Pancreas (tissue), 10 donors: ENCODE measurements around the gene ARHGAP22. TPM values are rescaled to one million over a fixed set of nuclear protein-coding genes. Genes with fewer than 3 reads are reported as not detected.

Experiments
- ATAC-seq, 4 donors: fragments of 200-7000 bp; cut with Tn5 transposase; one replicate each; pipeline versions ENCODE4 v1.8.0 to v1.9.1; 2020; ENCODE audit warnings: mild to moderate bottlenecking in 4 of 4, moderate library complexity in 4 of 4
- DNase-seq, 6 donors: peaks; one replicate each; pipeline ENCODE4 v3.0.0-alpha.2; 2020
- FAIRE-seq: peaks from 2 replicates; lab custom pipeline; 2012; peaks lifted over from hg19 to GRCh38; lab: Jason Lieb, UNC
- H3K27ac ChIP-seq, 4 donors: fragments of 200-600 bp; sonication (generic); 1 replicate in 3 of 4; 2 replicates in 1 of 4; pipeline versions ENCODE4 v1.5.0 to v1.8.0; 2020
- H3K27me3 ChIP-seq, 4 donors: fragments of 200-600 bp; one replicate each; pipeline ENCODE4 v1.8.0; 2021
- H3K36me3 ChIP-seq, 3 donors: fragments of 200-600 bp; sonication (generic) in 1 of 3; one replicate each; pipeline versions ENCODE4 v1.5.0 to v1.8.0; 2020 to 2021
- H3K4me1 ChIP-seq, 3 donors: fragments of 200-600 bp; one replicate each; pipeline ENCODE4 v1.8.0; 2021
- H3K4me3 ChIP-seq, 4 donors: fragments of 200-600 bp; sonication (generic) in 2 of 4; one replicate each; pipeline versions ENCODE4 v1.5.0 to v1.8.0; 2020 to 2021
- H3K9me3 ChIP-seq, 4 donors: fragments of 200-600 bp; one replicate each; pipeline ENCODE4 v1.8.0; 2021
- CTCF ChIP-seq, 4 donors: fragments of 200-600 bp; sonication (generic) in 3 of 4; IDR thresholded peaks; one replicate each; pipeline versions ENCODE4 v1.5.0 to v1.8.0; 2021; ENCODE audit warnings: antibody characterized with exemption in 4 of 4
- WGBS, 2 donors: extraction: QIAGEN DNeasy Blood & Tissue Kit; methylation state at CpG; one replicate each; pipeline ENCODE4 v1.1.7; 2013; 5-methylcytosine and 5-hydroxymethylcytosine counted together
- intact Hi-C, 3 donors: fragments of 100-400 bp; cut with DNase I; formaldehyde crosslinking; loops; one replicate each; pipeline versions ENCODE4 v1.11.1 to v1.14.2; 2022
- polyA plus RNA-seq, 2 donors: library from polyadenylated mRNA; stranded (reverse); fragments of 200-250 nt; gene quantifications; one replicate each; pipeline ENCODE4 v1.2.3, GENCODE V29; 2013
- total RNA-seq, 6 donors: library from RNA; stranded (reverse); fragmentation: NEBNext Ultra II Directional in 4 of 6; extraction: Animal tissue kit (Norgen Biotek cat#: 25700) in 4 of 6; gene quantifications; one replicate each; pipeline versions ENCODE4 v1.2.1 to v1.2.4, GENCODE V29; 2021 to 2023
- donor health status: healthy with polysubstance abuse.
- donor health status: DM: no; HTN: no; CAD: no; lungs with moderate emphysema.
- donor health status: DM: no; HTN: no; CAD: no.
- donor health status: control.
- donor health status: control.
- donor health status: Bipolar disorder and iron deficiency.
- donor health status: DM: yes; HTN: yes; CAD: no.
- donor health status: DM: no; HTN: no; CAD: no.
- donor health status: DM: no; HTN: no; CAD: no.
- donor health status: DM: yes; HTN: yes; CAD: no.

ARHGAP22 gene
- total and polyA plus RNA-seq, 8 donors: 1.1 to 6.0 (median 1.9) TPM

- 71 to 74% methylated on average over 2 of the region's 2 CpGs for WGBS, 2 donors
- intact Hi-C loops: no loop called here
- no peaks in the 10 kb centered on the region for H3K27me3 ChIP-seq
- TF ChIP-seq CTCF (IDR thresholded peaks at IDR 0.05): no peak
- DNase-seq (no peak), ATAC-seq (no peak), FAIRE-seq (no peak)
- no peak overlapping the region for H3K27ac ChIP-seq
- no peaks in the 10 kb centered on the region for H3K9me3 ChIP-seq
- H3K4me3 ChIP-seq: no peak overlapping the region
- H3K36me3 ChIP-seq: no peaks in the 10 kb centered on the region
- H3K4me1 ChIP-seq: no peaks in the 10 kb centered on the region
These were observed 66.3 kb downstream of the ARHGAP22 start for GRCh38 chr10:48538611-48539010.

GRCh38 chr10:48536916-48537890 is 67.7 kb downstream of the ARHGAP22 start:
- ATAC-seq: no peak

GRCh38 chr10:48536156-48536500 is 68.7 kb downstream of the ARHGAP22 start:
- H3K9me3 ChIP-seq: no peaks in the 10 kb centered on the region
- no peak overlapping the region for H3K4me3 ChIP-seq
- DNase-seq (peak in 1 of 6 donors; percentile 7), ATAC-seq (no peak), FAIRE-seq (no peak)
- no peaks in the 10 kb centered on the region for H3K27me3 ChIP-seq
- no peaks in the 10 kb centered on the region for H3K36me3 ChIP-seq
- 92% methylated on average over 3 of the region's 3 CpGs for WGBS, 2 donors
- no peak for TF ChIP-seq CTCF (IDR thresholded peaks at IDR 0.05)
- H3K4me1 ChIP-seq: no peaks in the 10 kb centered on the region
- intact Hi-C loops: no loop called here
- H3K27ac ChIP-seq: no peak overlapping the region

More at GRCh38 chr10:48536916-48537890, 67.7 kb downstream of the ARHGAP22 start:
- TF ChIP-seq CTCF (IDR thresholded peaks at IDR 0.05): no peak
- H3K4me3 ChIP-seq: no peak overlapping the region
- FAIRE-seq (no peak), DNase-seq (peak in 1 of 6 donors; percentile 9)
- no peaks in the 10 kb centered on the region for H3K27me3 ChIP-seq
- H3K27ac ChIP-seq: no peak overlapping the region
- intact Hi-C loops: no loop called here
- no peaks in the 10 kb centered on the region for H3K9me3 ChIP-seq
- no peaks in the 10 kb centered on the region for H3K36me3 ChIP-seq
- H3K4me1 ChIP-seq: no peaks in the 10 kb centered on the region
- 86 to 88% methylated on average over 13 of the region's 13 CpGs for WGBS, 2 donors

- DNase-seq (no peak), FAIRE-seq (no peak), ATAC-seq (no peak)
- WGBS, 2 donors: 86 to 94% methylated on average over 12 of the region's 12 CpGs
- H3K27ac ChIP-seq: no peak overlapping the region
- H3K9me3 ChIP-seq: no peaks in the 10 kb centered on the region
- no peak overlapping the region for H3K4me3 ChIP-seq
- intact Hi-C loops: no loop called here
- H3K36me3 ChIP-seq: no peaks in the 10 kb centered on the region
- no peaks in the 10 kb centered on the region for H3K27me3 ChIP-seq
- TF ChIP-seq CTCF (IDR thresholded peaks at IDR 0.05): no peak
- H3K4me1 ChIP-seq: no peaks in the 10 kb centered on the region
These were observed 69.3 kb downstream of the ARHGAP22 start for GRCh38 chr10:48535416-48536155.
